Endothelial cell of umbilical vein (primary cell): Measurements from ENCODE around the gene TET1. TPM values are rescaled to one million over a fixed set of nuclear protein-coding genes. Genes with fewer than 3 reads are reported as not detected.

Source experiments
- BruUV-seq: library from RNA; stranded (reverse); fragments of 400-500 nt; replicated peaks from 2 replicates; lab custom pipeline; 2021; lab: Mats Ljungman, UMichigan
- CTCF ChIA-PET: fragments of 300-600, 350-600 bp; sonication (Branson Sonifier 250); formaldehyde crosslinking; loops from one replicate; lab custom pipeline; 2021; ENCODE audit warnings: antibody characterized with exemption, inconsistent platforms; lab: Charles Lee
- POLR2A ChIA-PET: fragments of 300-600, 350-600 bp; sonication (Branson Sonifier 250); formaldehyde crosslinking; loops from one replicate; lab custom pipeline; 2021; ENCODE audit warnings: antibody characterized with exemption, inconsistent platforms; lab: Charles Lee
- DNase-seq: peaks from one replicate; pipeline ENCODE4 v3.0.0-alpha.2; 2011; ENCODE audit warnings: low read depth, low spot score
- FAIRE-seq: peaks from 2 replicates; lab custom pipeline; 2011; peaks lifted over from hg19 to GRCh38; lab: Jason Lieb, UNC
- H2AFZ ChIP-seq: 2 replicates; pipeline ENCODE4 v1.6.0; 2012; ENCODE audit warnings: low read depth, low read length, control low read depth, inconsistent platforms
- H3K27ac ChIP-seq: 2 replicates; pipeline ENCODE4 v1.5.1; 2011; ENCODE audit warnings: low read depth, mild to moderate bottlenecking, control low read depth, low read length, moderate library complexity; ENCODE audit not compliant: insufficient read depth
- H3K27me3 ChIP-seq, 2 experiments: 2 replicates each; pipeline versions ENCODE4 v1.6.0 to v1.6.1; 2011; ENCODE audit warnings: low read length in 2 of 2, mixed read lengths in 1 of 2; ENCODE audit not compliant: control insufficient read depth in 2 of 2, insufficient read depth in 2 of 2
- H3K36me3 ChIP-seq, 2 experiments: 2 replicates in 1 of 2; 3 replicates in 1 of 2; pipeline ENCODE4 v1.5.1; 2011; ENCODE audit warnings: low read length in 2 of 2, mild to moderate bottlenecking in 1 of 2, moderate library complexity in 1 of 2; ENCODE audit not compliant: control insufficient read depth in 2 of 2, insufficient read depth in 2 of 2; ENCODE audit errors: extremely low read depth in 1 of 2
- H3K4me1 ChIP-seq: 3 replicates; pipeline ENCODE4 v1.5.1; 2011; ENCODE audit warnings: mild to moderate bottlenecking, low read length; ENCODE audit not compliant: control insufficient read depth, insufficient read depth; ENCODE audit errors: extremely low read depth
- H3K4me2 ChIP-seq: 2 replicates; pipeline ENCODE4 v1.6.1; 2011; ENCODE audit warnings: low read length, control low read depth, mixed read lengths; ENCODE audit not compliant: insufficient read depth
- H3K4me3 ChIP-seq, 3 experiments: fragments of 200-600 bp in 1 of 3; sonication (generic), shearing (Covaris generic) in 1 of 3; replicated peaks in 1 of 3; 2 replicates each; pipeline ENCODE4 v1.5.1; 2011 to 2016; ENCODE audit warnings: control low read depth in 3 of 3, low read length in 3 of 3, mild to moderate bottlenecking in 2 of 3, inconsistent platforms in 1 of 3, low read depth in 1 of 3, moderate library complexity in 1 of 3; ENCODE audit not compliant: insufficient read depth in 1 of 3
- H3K79me2 ChIP-seq: 2 replicates; pipeline ENCODE4 v1.6.0; 2012; ENCODE audit warnings: low read length, inconsistent platforms; ENCODE audit not compliant: control insufficient read depth, insufficient read depth
- H3K9ac ChIP-seq: replicated peaks from 2 replicates; pipeline ENCODE3; 2011; ENCODE audit warnings: low read length, control low read depth; ENCODE audit not compliant: insufficient read depth; ENCODE audit errors: extremely low read depth
- H3K9me1 ChIP-seq: replicated peaks from 3 replicates; pipeline ENCODE4 v1.6.0; 2011; ENCODE audit warnings: mild to moderate bottlenecking, low read length; ENCODE audit not compliant: control insufficient read depth, insufficient read depth; ENCODE audit errors: extremely low read depth
- H3K9me3 ChIP-seq: replicated peaks from 2 replicates; pipeline ENCODE4 v1.5.1; 2012; ENCODE audit warnings: low read length, inconsistent platforms; ENCODE audit not compliant: control insufficient read depth, insufficient read depth
- H4K20me1 ChIP-seq: replicated peaks from 2 replicates; pipeline ENCODE3; 2011; ENCODE audit warnings: mild to moderate bottlenecking, low read length; ENCODE audit not compliant: control insufficient read depth, insufficient read depth; ENCODE audit errors: extremely low read depth
- EZH2 ChIP-seq: IDR thresholded peaks from 2 replicates; pipeline ENCODE4 v1.6.1; 2012; ENCODE audit warnings: borderline replicate concordance, low read depth, mild to moderate bottlenecking, moderate library complexity, low read length, inconsistent platforms; ENCODE audit not compliant: severe bottlenecking
- FOS ChIP-seq: IDR thresholded peaks from 2 replicates; pipeline ENCODE4 v1.6.1; 2011; ENCODE audit warnings: mild to moderate bottlenecking, low read length, moderate library complexity, borderline replicate concordance; ENCODE audit not compliant: insufficient read depth
- GATA2 ChIP-seq: IDR thresholded peaks from 2 replicates; pipeline ENCODE4 v1.7.0; 2011; ENCODE audit warnings: low read depth, mild to moderate bottlenecking, moderate library complexity, mixed read lengths, low read length; ENCODE audit not compliant: insufficient read length, insufficient read depth
- JUN ChIP-seq: IDR thresholded peaks from 2 replicates; pipeline ENCODE4 v1.6.1; 2011; ENCODE audit warnings: borderline replicate concordance, low read depth; ENCODE audit not compliant: insufficient read length, insufficient read depth
- MYC ChIP-seq: IDR thresholded peaks from one replicate; pipeline ENCODE4 v1.6.1; 2011; ENCODE audit warnings: mild to moderate bottlenecking, low read depth, low read length
- POLR2A ChIP-seq: IDR thresholded peaks from 2 replicates; pipeline ENCODE4 v1.6.1; 2012; ENCODE audit warnings: low read depth, mild to moderate bottlenecking, control low read depth, low read length
- POLR2AphosphoS5 ChIP-seq: IDR thresholded peaks from 2 replicates; pipeline ENCODE4 v1.6.1; 2012; ENCODE audit warnings: low read depth, mild to moderate bottlenecking, control low read depth, low read length, moderate library complexity; ENCODE audit not compliant: insufficient read depth
- dilution Hi-C: fragments of 300-500 bp; cut with MboI; formaldehyde crosslinking; loops from one replicate; pipeline ENCODE4 v1.15.0; 2019; ENCODE audit warnings: low sequenced_read_pairs; ENCODE audit not compliant: extremely low pct_ligation_motif_present
- intact Hi-C: fragments of 100-400 bp; cut with micrococcal nuclease; formaldehyde crosslinking; loops from one replicate; pipeline ENCODE4 v1.10.0; 2022
- polyA plus RNA-seq, 4 experiments: library from polyadenylated mRNA; depleted of rRNA in 3 of 4; stranded (reverse) in 3 of 4; unstranded in 1 of 4; fragments of >200 nt; gene quantifications; 2 replicates each; pipeline versions ENCODE4 v1.2.1 to v1.2.3, GENCODE V29; 2011 to 2012; ENCODE audit warnings: missing spikeins in 1 of 4
- total RNA-seq: library from RNA; stranded (reverse); gene quantifications from 2 replicates; pipeline ENCODE4 v1.2.3, GENCODE V29; 2021
- TF ChIP-seq, protein P1 (sequence below): IDR thresholded peaks from 2 replicates; pipeline ENCODE4 v1.6.1; 2011; ENCODE audit not compliant: insufficient read depth, insufficient read length
- TF ChIP-seq, protein P2 (sequence below), 2 donors: IDR thresholded peaks; 1 replicate in 1 of 2; 2 replicates in 1 of 2; pipeline ENCODE4 v1.5.1; 2011; ENCODE audit warnings: low read length in 2 of 2, mild to moderate bottlenecking in 2 of 2, moderate library complexity in 2 of 2, control low read depth in 1 of 2, inconsistent platforms in 1 of 2, low read depth in 1 of 2; ENCODE audit not compliant: insufficient read depth in 1 of 2; ENCODE audit errors: extremely low read depth in 1 of 2

Gene TET1
- total and polyA plus RNA-seq, 2 donors (not counting 3 experiments of a cell fraction or from before 2014, with no cell fraction given) = 0.23 to 1.5 TPM

GRCh38 chr10:68684413-68684812 lies 124.3 kb downstream of the TET1 start:
- CTCF ChIA-PET = interaction anchor here (0.8 kb wide), 1 partner anchor 45 kb away, joined by 3 read pairs; no protein-coding TSS in a partner anchor
- FAIRE-seq (no peak), DNase-seq (no peak)
- intact Hi-C loops (no loop called here), dilution Hi-C loops (no loop called here)
- H3K9me3 ChIP-seq = no peaks in the 10 kb centered on the region
- no peaks in the 10 kb centered on the region for H3K36me3 ChIP-seq
- no peak overlapping the region for H3K4me3 ChIP-seq
- H3K27ac ChIP-seq = no peak overlapping the region
- no peak overlapping the region for H3K9ac ChIP-seq
- no peaks in the 10 kb centered on the region for H4K20me1 ChIP-seq
- no peak overlapping the region for H2AFZ ChIP-seq
- no peaks in the 10 kb centered on the region for H3K9me1 ChIP-seq
- no TSS peak for BruUV-seq
- no peak for TF ChIP-seq POLR2A
- TF ChIP-seq, protein P1, sequence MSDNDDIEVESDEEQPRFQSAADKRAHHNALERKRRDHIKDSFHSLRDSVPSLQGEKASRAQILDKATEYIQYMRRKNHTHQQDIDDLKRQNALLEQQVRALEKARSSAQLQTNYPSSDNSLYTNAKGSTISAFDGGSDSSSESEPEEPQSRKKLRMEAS = no peak
- no peak for TF ChIP-seq EZH2
- TF ChIP-seq, protein P2, sequence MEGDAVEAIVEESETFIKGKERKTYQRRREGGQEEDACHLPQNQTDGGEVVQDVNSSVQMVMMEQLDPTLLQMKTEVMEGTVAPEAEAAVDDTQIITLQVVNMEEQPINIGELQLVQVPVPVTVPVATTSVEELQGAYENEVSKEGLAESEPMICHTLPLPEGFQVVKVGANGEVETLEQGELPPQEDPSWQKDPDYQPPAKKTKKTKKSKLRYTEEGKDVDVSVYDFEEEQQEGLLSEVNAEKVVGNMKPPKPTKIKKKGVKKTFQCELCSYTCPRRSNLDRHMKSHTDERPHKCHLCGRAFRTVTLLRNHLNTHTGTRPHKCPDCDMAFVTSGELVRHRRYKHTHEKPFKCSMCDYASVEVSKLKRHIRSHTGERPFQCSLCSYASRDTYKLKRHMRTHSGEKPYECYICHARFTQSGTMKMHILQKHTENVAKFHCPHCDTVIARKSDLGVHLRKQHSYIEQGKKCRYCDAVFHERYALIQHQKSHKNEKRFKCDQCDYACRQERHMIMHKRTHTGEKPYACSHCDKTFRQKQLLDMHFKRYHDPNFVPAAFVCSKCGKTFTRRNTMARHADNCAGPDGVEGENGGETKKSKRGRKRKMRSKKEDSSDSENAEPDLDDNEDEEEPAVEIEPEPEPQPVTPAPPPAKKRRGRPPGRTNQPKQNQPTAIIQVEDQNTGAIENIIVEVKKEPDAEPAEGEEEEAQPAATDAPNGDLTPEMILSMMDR (IDR thresholded peaks at IDR 0.05; ENCODE audit: extremely low read depth in 1 of 2, insufficient read depth in 1 of 2, low read depth in 1 of 2, low read length in 2 of 2) = no peak
- no peak for TF ChIP-seq FOS
- TF ChIP-seq MYC = no peak
- TF ChIP-seq JUN = no peak
- no peak for TF ChIP-seq GATA2
- no peak for TF ChIP-seq POLR2AphosphoS5
- no peak overlapping the region for H3K4me2 ChIP-seq
- H3K79me2 ChIP-seq = no peaks in the 10 kb centered on the region
- no peaks in the 10 kb centered on the region for H3K4me1 ChIP-seq
- no peaks in the 10 kb centered on the region for H3K27me3 ChIP-seq
- POLR2A ChIA-PET = no interaction called here
